H1 (cell line): ENCODE data around the gene KDM5A. TPM values are rescaled to one million over a fixed set of nuclear protein-coding genes. Genes with fewer than 3 reads are reported as not detected.

Experiments
- CTCF ChIA-PET: fragments of 300-600 bp; sonication (Branson Sonifier 250); formaldehyde crosslinking; loops from one replicate; lab custom pipeline; 2021; ENCODE audit not compliant: partially characterized antibody; lab: Charles Lee
- POLR2A ChIA-PET: fragments of 300-600 bp; sonication (Branson Sonifier 250); formaldehyde crosslinking; loops from one replicate; lab custom pipeline; 2021; ENCODE audit warnings: inconsistent platforms; ENCODE audit not compliant: partially characterized antibody; lab: Charles Lee
- DNase-seq, 2 experiments: peaks; one replicate each; pipeline versions ENCODE4 v3.0.0 to v3.0.0-alpha.2; 2010 to 2022; ENCODE audit warnings: low spot score in 2 of 2, low read depth in 1 of 2, mixed read lengths in 1 of 2
- FAIRE-seq: peaks from 2 replicates; lab custom pipeline; 2011; peaks lifted over from hg19 to GRCh38; lab: Jason Lieb, UNC
- H2AFZ ChIP-seq: 2 replicates; pipeline ENCODE4 v1.8.1; 2012; ENCODE audit warnings: low read length, inconsistent platforms
- H2AK5ac ChIP-seq: 2 replicates; pipeline ENCODE4 v1.6.1; 2013; ENCODE audit warnings: low read depth, low read length
- H2BK120ac ChIP-seq: replicated peaks from 2 replicates; pipeline ENCODE3; 2013; ENCODE audit warnings: low read depth, low read length, inconsistent platforms
- H2BK12ac ChIP-seq: 2 replicates; pipeline ENCODE4 v1.6.1; 2013; ENCODE audit warnings: low read depth, low read length
- H2BK15ac ChIP-seq: 2 replicates; pipeline ENCODE4 v1.6.1; 2013; ENCODE audit warnings: low read length
- H2BK20ac ChIP-seq: 2 replicates; pipeline ENCODE4 v1.6.1; 2013; ENCODE audit warnings: low read length
- H2BK5ac ChIP-seq: 2 replicates; pipeline ENCODE4 v1.6.1; 2013; ENCODE audit warnings: low read depth, low read length
- H3K14ac ChIP-seq: 2 replicates; pipeline ENCODE4 v1.6.1; 2013; ENCODE audit warnings: inconsistent platforms; ENCODE audit not compliant: insufficient read length
- H3K18ac ChIP-seq: 2 replicates; pipeline ENCODE4 v1.6.1; 2013; ENCODE audit warnings: low read length; ENCODE audit errors: extremely low read depth
- H3K23ac ChIP-seq: 2 replicates; pipeline ENCODE4 v1.6.1; 2013; ENCODE audit warnings: inconsistent platforms; ENCODE audit not compliant: insufficient read length
- H3K23me2 ChIP-seq: 2 replicates; pipeline ENCODE4 v1.6.1; 2013; ENCODE audit warnings: low read depth, low read length
- H3K27ac ChIP-seq: 2 replicates; pipeline ENCODE4 v1.6.1; 2011; ENCODE audit warnings: low read depth, low read length, inconsistent platforms
- H3K27me3 ChIP-seq, 4 experiments: replicated peaks in 1 of 4; 1 replicate in 1 of 4; 2 replicates in 3 of 4; pipeline versions ENCODE4 v1.6.1 to v1.8.1; 2011 to 2013; ENCODE audit warnings: low read length in 3 of 4, mild to moderate bottlenecking in 3 of 4, inconsistent platforms in 2 of 4, mixed read lengths in 2 of 4, moderate library complexity in 1 of 4; ENCODE audit not compliant: control insufficient read depth in 3 of 4, insufficient read depth in 3 of 4; ENCODE audit errors: extremely low read depth in 1 of 4
- H3K36me3 ChIP-seq, 4 experiments: 2 replicates each; pipeline versions ENCODE4 v1.6.1 to v1.8.1; 2011 to 2013; ENCODE audit warnings: mild to moderate bottlenecking in 4 of 4, low read length in 3 of 4, moderate library complexity in 2 of 4, control low read depth in 1 of 4, inconsistent platforms in 1 of 4; ENCODE audit not compliant: insufficient read depth in 4 of 4, control insufficient read depth in 2 of 4
- H3K4ac ChIP-seq: replicated peaks from 2 replicates; pipeline ENCODE3; 2013; ENCODE audit warnings: low read length, low read depth, mixed read lengths, inconsistent platforms; ENCODE audit not compliant: insufficient read length
- H3K4me1 ChIP-seq, 4 experiments: replicated peaks in 1 of 4; 1 replicate in 1 of 4; 2 replicates in 3 of 4; pipeline versions ENCODE4 v1.6.1 to v1.8.1; 2011 to 2013; ENCODE audit warnings: low read length in 3 of 4, inconsistent platforms in 2 of 4, mixed read lengths in 1 of 4; ENCODE audit not compliant: insufficient read depth in 4 of 4, control insufficient read depth in 3 of 4
- H3K4me2 ChIP-seq, 2 experiments: 2 replicates each; pipeline versions ENCODE4 v1.6.1 to v1.8.1; 2011 to 2013; ENCODE audit warnings: low read depth in 2 of 2, low read length in 2 of 2, control low read depth in 1 of 2, inconsistent platforms in 1 of 2, mild to moderate bottlenecking in 1 of 2; ENCODE audit not compliant: insufficient read depth in 1 of 2
- H3K4me3 ChIP-seq, 4 experiments: fragments of 200-600, 300-600 bp in 1 of 4; sonication (generic), shearing (Covaris generic), sonication (Bioruptor Twin) in 1 of 4; 2 replicates each; pipeline versions ENCODE4 v1.5.1 to v1.8.1; 2011 to 2016; ENCODE audit warnings: low read length in 4 of 4, low read depth in 3 of 4, control low read depth in 2 of 4, inconsistent platforms in 2 of 4, mild to moderate bottlenecking in 2 of 4, mixed read lengths in 1 of 4, moderate library complexity in 1 of 4; ENCODE audit not compliant: insufficient read depth in 2 of 4; ENCODE audit errors: extremely low read depth in 1 of 4
- H3K56ac ChIP-seq: replicated peaks from 2 replicates; pipeline ENCODE3; 2013; ENCODE audit warnings: low read depth, mild to moderate bottlenecking, mixed read lengths, low read length, inconsistent platforms; ENCODE audit not compliant: insufficient read length
- H3K79me1 ChIP-seq: 2 replicates; pipeline ENCODE4 v1.6.1; 2013; ENCODE audit warnings: low read depth, low read length, control low read depth
- H3K79me2 ChIP-seq, 2 experiments: 2 replicates each; pipeline versions ENCODE4 v1.6.1 to v1.8.1; 2012 to 2013; ENCODE audit warnings: low read length in 2 of 2, mild to moderate bottlenecking in 2 of 2, inconsistent platforms in 1 of 2; ENCODE audit not compliant: insufficient read depth in 2 of 2, control insufficient read depth in 1 of 2
- H3K9ac ChIP-seq, 4 experiments: replicated peaks in 1 of 4; 1 replicate in 1 of 4; 2 replicates in 3 of 4; pipeline versions ENCODE4 v1.6.1 to v1.8.1; 2011 to 2013; ENCODE audit warnings: low read depth in 3 of 4, low read length in 3 of 4, control low read depth in 2 of 4, mild to moderate bottlenecking in 2 of 4, moderate library complexity in 2 of 4, inconsistent platforms in 1 of 4; ENCODE audit errors: extremely low read depth in 1 of 4
- H3K9me3 ChIP-seq, 2 experiments: 2 replicates each; pipeline versions ENCODE4 v1.6.1 to v1.8.1; 2012 to 2013; ENCODE audit warnings: mild to moderate bottlenecking in 2 of 2, moderate library complexity in 2 of 2, control low read depth in 1 of 2, inconsistent platforms in 1 of 2, low read depth in 1 of 2, low read length in 1 of 2, mixed read lengths in 1 of 2; ENCODE audit not compliant: insufficient read depth in 2 of 2
- H4K20me1 ChIP-seq, 2 experiments: replicated peaks in 1 of 2; 2 replicates each; pipeline versions ENCODE3 to v1.8.1; 2011 to 2013; ENCODE audit warnings: inconsistent platforms in 2 of 2, low read length in 2 of 2, mild to moderate bottlenecking in 1 of 2; ENCODE audit not compliant: insufficient read depth in 2 of 2, control insufficient read depth in 1 of 2
- H4K5ac ChIP-seq: 2 replicates; pipeline ENCODE4 v1.6.1; 2013; ENCODE audit warnings: low read length, low read depth, mixed read lengths, inconsistent platforms; ENCODE audit not compliant: insufficient read length
- H4K8ac ChIP-seq: 2 replicates; pipeline ENCODE4 v1.8.0; 2013; ENCODE audit warnings: mild to moderate bottlenecking, moderate library complexity, low read length, inconsistent platforms; ENCODE audit not compliant: insufficient read depth; ENCODE audit errors: extremely low read depth
- H4K91ac ChIP-seq: replicated peaks from 2 replicates; pipeline ENCODE3; 2013; ENCODE audit warnings: low read length, mixed read lengths, inconsistent platforms; ENCODE audit not compliant: insufficient read length
- CHD1 ChIP-seq: IDR thresholded peaks from 2 replicates; pipeline ENCODE4 v1.6.1; 2012; ENCODE audit warnings: low read depth, low read length, improper control_type of control experiment
- CHD2 ChIP-seq: IDR thresholded peaks from 2 replicates; pipeline ENCODE4 v1.6.1; 2012; ENCODE audit warnings: low read length, improper control_type of control experiment
- CREB1 ChIP-seq: IDR thresholded peaks from 2 replicates; pipeline ENCODE4 v1.6.1; 2012; ENCODE audit warnings: inconsistent platforms
- MAX ChIP-seq: IDR thresholded peaks from 2 replicates; pipeline ENCODE4 v1.6.1; 2012; ENCODE audit warnings: inconsistent platforms
- SRF ChIP-seq: IDR thresholded peaks from 2 replicates; pipeline ENCODE4 v1.6.1; 2011; ENCODE audit warnings: mild to moderate bottlenecking, low read depth, low read length, moderate library complexity
- TBP ChIP-seq: IDR thresholded peaks from 2 replicates; pipeline ENCODE4 v1.6.1; 2011; ENCODE audit warnings: low read depth, low read length, improper control_type of control experiment
- TEAD4 ChIP-seq: IDR thresholded peaks from 2 replicates; pipeline ENCODE4 v1.6.1; 2012; ENCODE audit warnings: low read depth, low read length, inconsistent platforms, mixed read lengths
- WGBS, 2 experiments: shearing (Covaris generic) in 1 of 2; methylation state at CpG; one replicate each; pipeline versions ENCODE4 v1.1.6 to v1.1.7; 2013 to 2015; ENCODE audit warnings: low lambda C conversion rate in 2 of 2, mixed read lengths in 2 of 2, inconsistent platforms in 1 of 2, low coverage in 1 of 2, missing lambda C conversion rate in 1 of 2; ENCODE audit not compliant: insufficient replicate concordance in 2 of 2, insufficient coverage in 1 of 2, insufficient read length in 1 of 2; ENCODE audit errors: extremely low coverage in 1 of 2, missing lambda C conversion rate in 1 of 2; 5-methylcytosine and 5-hydroxymethylcytosine counted together
- long read RNA-seq, 2 experiments: library from RNA in 1 of 2; library from capped mRNA in 1 of 2; stranded (forward); transcript quantifications; one replicate each; pipeline ENCODE4 v2.0.0, GENCODE V29; 2021; ENCODE audit warnings: inconsistent platforms in 1 of 2
- polyA minus RNA-seq, 3 experiments: library from RNA; depleted of rRNA, polyadenylated mRNA; stranded (reverse); fragments of >200 nt; gene quantifications; 1 replicate in 2 of 3; 2 replicates in 1 of 3; pipeline ENCODE4 v1.2.3, GENCODE V29; 2011
- polyA plus RNA-seq, 7 experiments: library from polyadenylated mRNA; depleted of rRNA in 3 of 7; stranded (reverse) in 5 of 7; unstranded in 2 of 7; fragments of >200 nt in 5 of 7; fragments of 200-250 nt in 2 of 7; gene quantifications; 1 replicate in 5 of 7; 2 replicates in 1 of 7; 4 replicates in 1 of 7; pipeline versions ENCODE4 v1.2.1 to v1.2.3, GENCODE V29; 2011 to 2013; ENCODE audit warnings: missing spikeins in 2 of 7, mixed read lengths in 2 of 7
- total RNA-seq: library from RNA; stranded (reverse); fragmentation: NEBNext Ultra II Directional; extraction: Animal tissue kit (Norgen Biotek cat#: 25700); gene quantifications from 2 replicates; pipeline ENCODE4 v1.2.1, GENCODE V29; 2021

The KDM5A gene
- total RNA-seq (36.9 and 45.7 TPM in 2 replicates), polyA plus RNA-seq (2011; rRNA removed) (5.7 and 6.3 TPM in 2 replicates), polyA minus RNA-seq (2011; rRNA and poly(A)+ RNA removed) (82.0 and 104 TPM in 2 replicates)
- 8.5 TPM for polyA plus RNA-seq (2011; cell fraction: cytosol; rRNA removed)
- 16.3 TPM for polyA plus RNA-seq (2011; cell fraction: nucleus; rRNA removed)
- polyA plus RNA-seq (2012, experiment 1 of 2), result 10.9 to 15.4 TPM (median 13.3 TPM) in 4 replicates
- 0.62 TPM for polyA plus RNA-seq (2012, experiment 2 of 2)
- 16.7 TPM for polyA plus RNA-seq (2013, experiment 1 of 2)
- polyA plus RNA-seq (2013, experiment 2 of 2), result 13.6 TPM
- polyA minus RNA-seq (2011; cell fraction: cytosol; rRNA and poly(A)+ RNA removed), result 34.3 TPM
- 85.5 TPM for polyA minus RNA-seq (2011; cell fraction: nucleus; rRNA and poly(A)+ RNA removed)
- long read RNA-seq, experiment 1, partial matches to known transcripts, result 2 of 10 reads
- long read RNA-seq, experiment 1, other reads (novel, unspliced or antisense), result 8 of 10 reads
- long read RNA-seq, experiment 2, partial matches to known transcripts, result 9 of 13 reads
- long read RNA-seq, experiment 2, other reads (novel, unspliced or antisense), result 4 of 13 reads

- peak; percentile 19 for FAIRE-seq
- peak; percentile 64 for TF ChIP-seq TBP
- peak; percentile 53 for TF ChIP-seq MAX
- TF ChIP-seq TEAD4, result peak; percentile 72; the same call in 1 of the 2 replicates
- peak; percentile 68 for TF ChIP-seq SRF
- TF ChIP-seq CHD1, result no peak
- TF ChIP-seq CREB1, result peak; percentile 96
- TF ChIP-seq CHD2, result peak; percentile 91
These were observed at the start of gene KDM5A for GRCh38 chr12:389142-390096. Gene KDM5A (minus strand): TSS chr12:389320. CDS start chr12:389091, 229 bp downstream.

More at GRCh38 chr12:389142-390096, at the start of gene KDM5A:
- peak within 1 kb of the TSS; percentile 93 to 98 for H3K4me2 ChIP-seq
- peak within 1 kb of the TSS; percentile 73 to 98 (median 90) for H3K9ac ChIP-seq
- peaks cover 16 to 41% of the 10 kb centered on the region in 2 experiments for H3K79me2 ChIP-seq
- peaks cover 0 to 4% (median 0%) of the 10 kb centered on the region in 4 experiments; a peak in 1 of 8 replicates for H3K36me3 ChIP-seq
- H4K8ac ChIP-seq, result peak within 1 kb of the TSS; percentile 98
- H4K20me1 ChIP-seq, result peaks cover 0 to 3% of the 10 kb centered on the region in 2 experiments
- peak within 1 kb of the TSS; percentile 98 for H2AFZ ChIP-seq
- H3K27ac ChIP-seq, result peak within 1 kb of the TSS; percentile 95
- 0 out of 2 replicates have a peak, but pooled peaks cover 2% of the 10 kb centered on the region for H3K79me1 ChIP-seq
- H2BK5ac ChIP-seq, result peak within 1 kb of the TSS; percentile 100
- peak within 1 kb of the TSS; percentile 100; the same call in 1 of the 2 replicates for H2BK15ac ChIP-seq
- H3K14ac ChIP-seq, result no peak within 1 kb of the TSS
- peak within 1 kb of the TSS; percentile 92 for H4K5ac ChIP-seq
- ChIA-PET CTCF (interaction anchor here (0.7 kb wide), 1 partner anchor 12 kb away, joined by 5 read pairs; the partner anchor contains the start of gene CCDC77), POLR2A (interaction anchor here (0.7 to 6.0 kb wide), 4 partner anchors 9 to 284 kb away, joined by 3 to 73 read pairs (median 4); partner anchors contain the start of gene CCDC77)
- no peaks in the 10 kb centered on the region for H3K9me3 ChIP-seq
- peak; percentile 29 to 88 for DNase-seq
- H2BK120ac ChIP-seq, result no peak within 1 kb of the TSS
- peaks cover 15% of the 10 kb centered on the region for H3K23me2 ChIP-seq
- H3K4ac ChIP-seq, result no peak within 1 kb of the TSS
- peak within 1 kb of the TSS; percentile 77 for H3K56ac ChIP-seq
- H3K4me1 ChIP-seq, result no peaks in the 10 kb centered on the region; a peak in 2 of 7 replicates
- peak within 1 kb of the TSS; percentile 98 for H2BK12ac ChIP-seq
- peak within 1 kb of the TSS; percentile 86 to 98 (median 94) for H3K4me3 ChIP-seq
- H3K27me3 ChIP-seq, result no peaks in the 10 kb centered on the region
- peak within 1 kb of the TSS; percentile 99 for H3K18ac ChIP-seq
- H3K23ac ChIP-seq, result no peak within 1 kb of the TSS
- WGBS, 2 experiments, result 3% methylated on average over 38 of the region's 53 CpGs; no CpG with 5 or more reads in 1 of the 2 experiments
- H4K91ac ChIP-seq, result peak within 1 kb of the TSS; percentile 98
- 0 out of 2 replicates have a peak within 1 kb of the TSS, but pooled peaks have one; percentile 72 for H2BK20ac ChIP-seq
- H2AK5ac ChIP-seq, result peak within 1 kb of the TSS; percentile 88
